ENCODE results near the gene NANOS2.
"Not testable (repeated sequence)": the region's sequence is repeated elsewhere in the genome, so short reads cannot be mapped to it uniquely, and the experiment has no call there.

Gene NANOS2

GRCh38 chr19:45895983-45896599, 18.5 kb downstream of the NANOS2 start:
- DNase-seq (ENCODE audit: low spot score) = not testable (repeated sequence)

- no peak for DNase-seq (ENCODE audit: low spot score)
These were observed 19.0 kb downstream of the NANOS2 start for GRCh38 chr19:45895519-45895972.

- no peak for DNase-seq (ENCODE audit: low spot score)
These were observed 23.7 kb downstream of the NANOS2 start for GRCh38 chr19:45890877-45891276.

GRCh38 chr19:45889210-45889885, 25.2 kb downstream of the NANOS2 start:
- DNase-seq (ENCODE audit: low spot score) = no peak

GRCh38 chr19:45887200-45887710, 27.3 kb downstream of the NANOS2 start:
- no peak for DNase-seq (ENCODE audit: low spot score)

- DNase-seq (ENCODE audit: low spot score) = peak; percentile 94
These were observed 28.0 kb downstream of the NANOS2 start for GRCh38 chr19:45886427-45887199.

GRCh38 chr19:45885556-45886426, 28.8 kb downstream of the NANOS2 start, which contains the start of gene IRF2BP1:
Gene IRF2BP1, minus strand, starts transcription at chr19:45886141. Its CDS starts 367 bp downstream, at chr19:45885774.
- peak; percentile 94 for DNase-seq (ENCODE audit: low spot score)

- DNase-seq (ENCODE audit: low spot score) = no peak
These were observed 29.7 kb downstream of the NANOS2 start for GRCh38 chr19:45884682-45885555.

GRCh38 chr19:45883881-45884681, 30.5 kb downstream of the NANOS2 start:
- DNase-seq (ENCODE audit: low spot score) = no peak

- DNase-seq (ENCODE audit: low spot score) = no peak
These were observed 31.0 kb downstream of the NANOS2 start for GRCh38 chr19:45883586-45883880.

GRCh38 chr19:45882652-45883585, 31.7 kb downstream of the NANOS2 start:
- peak; percentile 41 for DNase-seq (ENCODE audit: low spot score)

GRCh38 chr19:45881909-45882528, 32.6 kb downstream of the NANOS2 start:
- no peak for DNase-seq (ENCODE audit: low spot score)

GRCh38 chr19:45881082-45881908, 33.3 kb downstream of the NANOS2 start:
- no peak for DNase-seq (ENCODE audit: low spot score)

GRCh38 chr19:45879971-45880370, 34.6 kb downstream of the NANOS2 start:
- no peak for DNase-seq (ENCODE audit: low spot score)

GRCh38 chr19:45879055-45879454, 35.5 kb downstream of the NANOS2 start:
- DNase-seq (ENCODE audit: low spot score) = no peak

GRCh38 chr19:45878043-45878794, 36.4 kb downstream of the NANOS2 start:
- DNase-seq (ENCODE audit: low spot score) = no peak
